RWPE2 (cell line): Measurements from ENCODE around the gene PCDHA4.
"Not testable (repeated sequence)": the region's sequence is repeated elsewhere in the genome, so short reads cannot be mapped to it uniquely, and the experiment has no call there.

Source experiments
- ATAC-seq: fragments of 200-7000 bp; cut with Tn5 transposase; 3 replicates; pipeline ENCODE4 v1.9.1; 2021; ENCODE audit warnings: low read depth
- DNase-seq: peaks from one replicate; pipeline ENCODE4 v3.0.0-alpha.2; 2020; ENCODE audit warnings: low spot score
- H3K27ac ChIP-seq: fragments of 450-650 bp; 2 replicates; pipeline ENCODE4 v1.5.1; 2017; ENCODE audit warnings: mild to moderate bottlenecking; ENCODE audit not compliant: poor library complexity, severe bottlenecking
- H3K27me3 ChIP-seq: fragments of 250-450 bp; sonication (Bioruptor Pico); 2 replicates; pipeline ENCODE4 v1.5.1; 2021; ENCODE audit warnings: mild to moderate bottlenecking, moderate library complexity; ENCODE audit not compliant: insufficient read depth, poor library complexity, severe bottlenecking
- H3K36me3 ChIP-seq: fragments of 250-450 bp; sonication (Bioruptor Pico); 2 replicates; pipeline ENCODE4 v1.5.1; 2020; ENCODE audit warnings: low read depth, mild to moderate bottlenecking, moderate library complexity
- H3K4me1 ChIP-seq: fragments of 250-450 bp; sonication (Bioruptor Pico); 2 replicates; pipeline ENCODE4 v1.5.1; 2021; ENCODE audit warnings: mild to moderate bottlenecking, moderate library complexity; ENCODE audit not compliant: insufficient read depth, poor library complexity, severe bottlenecking
- H3K4me3 ChIP-seq: fragments of 250-450 bp; sonication (Bioruptor Pico); 2 replicates; pipeline ENCODE4 v1.5.1; 2021; ENCODE audit warnings: mild to moderate bottlenecking, moderate library complexity; ENCODE audit not compliant: severe bottlenecking
- H3K9me3 ChIP-seq: fragments of 250-450 bp; sonication (Bioruptor Pico); 2 replicates; pipeline ENCODE4 v1.5.1; 2021; ENCODE audit warnings: mild to moderate bottlenecking, moderate library complexity; ENCODE audit not compliant: severe bottlenecking
- CTCF ChIP-seq: fragments of 450-650 bp; IDR thresholded peaks from one replicate; pipeline ENCODE4 v1.5.1; 2017; ENCODE audit warnings: mild to moderate bottlenecking, moderate library complexity; ENCODE audit not compliant: poor library complexity, severe bottlenecking

The PCDHA4 gene

GRCh38 chr5:140834439-140835008, 27.7 kb downstream of the PCDHA4 start:
- DNase-seq, H3K27ac ChIP-seq, H3K36me3 ChIP-seq, H3K9me3 ChIP-seq, H3K4me1 ChIP-seq, ATAC-seq: not testable (repeated sequence)
- Histone ChIP-seq H3K4me3 (peak overlapping the region; percentile 10), H3K27me3 (peaks cover 88% of the 10 kb centered on the region)
- TF ChIP-seq CTCF: peak; percentile 32

GRCh38 chr5:140835622-140836510, 29.0 kb downstream of the PCDHA4 start:
- no peak for TF ChIP-seq CTCF
- ATAC-seq (no peak), DNase-seq (no peak)
- peaks cover 91% of the 10 kb centered on the region for H3K27me3 ChIP-seq
- H3K27ac ChIP-seq: no peak overlapping the region
- peaks cover 2% of the 10 kb centered on the region for H3K9me3 ChIP-seq
- H3K36me3 ChIP-seq: no peaks in the 10 kb centered on the region; the same call in 1 of the 2 replicates
- no peak overlapping the region for H3K4me3 ChIP-seq
- H3K4me1 ChIP-seq: peaks cover 3% of the 10 kb centered on the region

- peaks cover 2% of the 10 kb centered on the region for H3K9me3 ChIP-seq
- H3K27me3 ChIP-seq: peaks cover 44% of the 10 kb centered on the region
- peak; percentile 90 for TF ChIP-seq CTCF
- peak within 1 kb of the TSS; percentile 27 for H3K4me3 ChIP-seq
- H3K27ac ChIP-seq: no peak within 1 kb of the TSS
- no peak for DNase-seq
- no peaks in the 10 kb centered on the region; the same call in 1 of the 2 replicates for H3K36me3 ChIP-seq
- ATAC-seq: peak; percentile 87
- peaks cover 3% of the 10 kb centered on the region for H3K4me1 ChIP-seq
Measured at GRCh38 chr5:140840978-140841962, 34.4 kb downstream of the PCDHA4 start, which contains the start of gene PCDHA8. Gene PCDHA8, plus strand, starts transcription at chr5:140841187. Its CDS starts 135 bp downstream, at chr5:140841322.

- Histone ChIP-seq H3K4me1 (peaks cover 3% of the 10 kb centered on the region), H3K9me3 (peaks cover 2% of the 10 kb centered on the region), H3K36me3 (no peaks in the 10 kb centered on the region; the same call in 1 of the 2 replicates), H3K27me3 (peaks cover 27% of the 10 kb centered on the region), H3K27ac (no peak overlapping the region), H3K4me3 (no peak overlapping the region)
- DNase-seq (no peak), ATAC-seq (no peak)
- no peak for TF ChIP-seq CTCF
Measured at GRCh38 chr5:140842798-140843733, 36.2 kb downstream of the PCDHA4 start.

GRCh38 chr5:140848139-140849102, 41.6 kb downstream of the PCDHA4 start, which contains the start of gene PCDHA9:
Gene PCDHA9, plus strand, starts transcription at chr5:140848382. Its CDS starts 114 bp downstream, at chr5:140848496.
- H3K36me3 ChIP-seq, H3K4me1 ChIP-seq, DNase-seq, H3K4me3 ChIP-seq, H3K9me3 ChIP-seq, H3K27ac ChIP-seq, ATAC-seq, H3K27me3 ChIP-seq: not testable (repeated sequence)
